Large intestine (tissue), 3 donors: ENCODE data around the gene WNT7A. TPM values are rescaled to one million over a fixed set of nuclear protein-coding genes. Genes with fewer than 3 reads are reported as not detected.
"Not testable (repeated sequence)": the region's sequence is repeated elsewhere in the genome, so short reads cannot be mapped to it uniquely, and the experiment has no call there.

Experiments used
- DNase-seq, 2 donors: peaks; one replicate each; pipeline versions ENCODE4 v3.0.0 to v3.0.0-alpha.2; 2013
- H3K27ac ChIP-seq: one replicate; pipeline ENCODE4 v1.5.1; 2013; ENCODE audit warnings: low read length
- H3K27me3 ChIP-seq: 2 replicates; pipeline ENCODE4 v1.6.1; 2013; ENCODE audit warnings: low read length; ENCODE audit not compliant: control insufficient read depth, insufficient read depth
- H3K36me3 ChIP-seq: 2 replicates; pipeline ENCODE4 v1.6.1; 2013; ENCODE audit warnings: low read length; ENCODE audit not compliant: control insufficient read depth, insufficient read depth
- H3K4me1 ChIP-seq: one replicate; pipeline ENCODE4 v1.6.1; 2013; ENCODE audit warnings: low read length; ENCODE audit not compliant: control insufficient read depth, insufficient read depth
- H3K4me3 ChIP-seq: one replicate; pipeline ENCODE4 v1.5.1; 2013; ENCODE audit warnings: low read length
- H3K9me3 ChIP-seq: one replicate; pipeline ENCODE4 v1.6.1; 2013; ENCODE audit warnings: mild to moderate bottlenecking, low read depth, low read length, moderate library complexity; ENCODE audit not compliant: control insufficient read depth
- WGBS: methylation state at CpG from one replicate; pipeline ENCODE4 v1.1.5; 2013; ENCODE audit warnings: low lambda C conversion rate; ENCODE audit not compliant: insufficient coverage; 5-methylcytosine and 5-hydroxymethylcytosine counted together
- polyA plus RNA-seq: library from polyadenylated mRNA; unstranded; fragments of 120-200 nt; gene quantifications from one replicate; pipeline ENCODE4 v1.2.1, GENCODE V29; 2013

WNT7A gene
- polyA plus RNA-seq, 1 donor: 0.01 TPM

DNA sequence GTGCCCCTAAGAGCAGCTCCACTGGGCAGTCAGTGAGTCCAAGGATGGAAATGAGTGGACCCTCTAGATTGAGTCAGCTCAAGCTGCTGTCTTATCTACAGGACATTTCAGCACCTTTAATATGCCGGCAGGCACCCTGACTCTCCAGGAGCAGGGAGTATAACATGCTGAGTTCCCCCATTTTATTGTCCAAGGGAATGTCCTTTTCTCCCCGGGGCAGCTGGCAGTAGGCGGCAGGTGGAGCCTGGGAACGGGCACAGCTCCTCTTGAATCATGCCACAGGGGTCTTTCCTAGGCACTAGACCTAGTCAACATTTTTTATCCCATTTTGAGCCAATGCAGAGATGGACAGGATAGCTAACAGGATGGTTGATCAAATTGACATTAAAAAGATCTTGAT is 14.8 kb downstream of the WNT7A start:
- Histone ChIP-seq H3K36me3 (no peaks in the 10 kb centered on the region), H3K9me3 (no peaks in the 10 kb centered on the region), H3K27me3 (peaks cover 35% of the 10 kb centered on the region), H3K27ac (no peak overlapping the region), H3K4me1 (no peaks in the 10 kb centered on the region), H3K4me3 (no peak overlapping the region)
- no peak for DNase-seq
- no CpG with 5 or more reads among the region's 4 CpGs for WGBS

GRCh38 chr3:13863965-13864595 is 15.8 kb downstream of the WNT7A start:
- WGBS: no CpG with 5 or more reads among the region's 10 CpGs
- Histone ChIP-seq H3K9me3 (no peaks in the 10 kb centered on the region), H3K4me3 (no peak overlapping the region), H3K36me3 (no peaks in the 10 kb centered on the region), H3K27me3 (peaks cover 37% of the 10 kb centered on the region), H3K27ac (no peak overlapping the region), H3K4me1 (no peaks in the 10 kb centered on the region)
- no peak for DNase-seq

- H3K27ac ChIP-seq: no peak overlapping the region
- H3K36me3 ChIP-seq: no peaks in the 10 kb centered on the region
- H3K9me3 ChIP-seq: no peaks in the 10 kb centered on the region
- H3K4me1 ChIP-seq: no peaks in the 10 kb centered on the region
- no peak for DNase-seq
- 29% methylated on average over 1 of the region's 6 CpGs for WGBS
- peaks cover 37% of the 10 kb centered on the region for H3K27me3 ChIP-seq
- H3K4me3 ChIP-seq: no peak overlapping the region
Measured at GRCh38 chr3:13863382-13863952, 16.4 kb downstream of the WNT7A start.

- H3K4me3 ChIP-seq: no peak overlapping the region
- no peak for DNase-seq
- WGBS: no CpG with 5 or more reads among the region's 6 CpGs
- no peak overlapping the region for H3K27ac ChIP-seq
- peaks cover 30% of the 10 kb centered on the region for H3K27me3 ChIP-seq
- no peaks in the 10 kb centered on the region for H3K36me3 ChIP-seq
- H3K4me1 ChIP-seq: no peaks in the 10 kb centered on the region
- no peaks in the 10 kb centered on the region for H3K9me3 ChIP-seq
Measured at GRCh38 chr3:13861461-13861860, 18.4 kb downstream of the WNT7A start.

DNA sequence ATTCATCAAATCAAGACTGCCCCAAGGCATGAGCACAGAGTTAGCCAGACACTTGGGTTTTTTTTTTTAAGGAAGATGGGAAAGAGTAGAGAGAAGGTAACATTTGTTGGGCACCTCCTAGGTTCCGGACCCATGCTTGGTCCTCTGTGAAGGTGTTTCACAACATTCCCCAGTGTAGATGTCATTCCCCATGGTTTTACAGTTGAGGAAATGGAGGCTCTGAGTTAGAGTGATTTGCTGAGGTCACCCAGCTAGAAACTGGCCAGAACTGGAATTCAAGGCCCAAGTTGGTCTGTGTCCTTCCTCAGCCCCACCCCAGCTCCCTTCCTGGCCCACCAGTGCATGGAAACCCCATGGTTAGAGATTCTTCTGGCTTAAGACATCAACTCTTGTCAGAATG is 19.9 kb downstream of the WNT7A start:
- H3K27me3 ChIP-seq: peaks cover 26% of the 10 kb centered on the region
- no peak for DNase-seq
- WGBS: no CpG with 5 or more reads among the region's 1 CpG

DNA sequence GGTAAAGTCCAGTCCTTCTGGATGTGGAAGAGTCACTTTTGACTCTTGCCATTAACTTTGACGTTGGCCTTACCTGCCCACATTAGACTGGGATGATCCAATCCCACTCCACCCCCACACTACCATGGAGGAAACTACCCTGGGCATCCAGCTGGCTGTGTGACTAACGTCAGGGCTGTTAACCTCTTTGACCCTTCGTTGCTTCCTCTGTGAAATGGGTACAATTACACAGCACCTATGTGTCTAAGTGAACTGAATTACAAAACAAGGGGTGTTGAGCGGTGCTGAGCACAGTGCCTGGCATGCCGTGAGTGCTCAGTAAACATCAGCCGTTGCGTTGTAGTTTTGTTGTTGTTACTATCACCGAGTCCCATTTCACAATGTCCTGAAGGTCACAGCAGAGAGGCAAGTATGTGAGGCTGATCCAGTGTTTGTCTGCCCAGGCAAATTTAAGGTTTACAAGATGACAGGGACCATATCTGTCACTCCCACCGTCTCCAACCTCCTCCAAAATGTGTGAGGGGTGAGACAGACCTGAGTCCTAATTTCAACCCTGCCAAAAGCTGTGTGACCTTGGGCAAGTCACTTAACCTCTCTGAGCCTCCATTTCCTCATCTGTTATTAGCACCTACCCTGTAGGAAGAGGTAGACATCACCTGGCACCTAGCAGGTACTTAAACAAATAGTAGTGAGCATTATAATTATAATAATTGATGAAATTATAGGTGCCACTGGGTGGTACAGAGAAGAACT is 20.9 kb downstream of the WNT7A start:
- H3K27ac ChIP-seq: no peak overlapping the region
- 60% methylated on average over 1 of the region's 9 CpGs for WGBS
- H3K27me3 ChIP-seq: peaks cover 22% of the 10 kb centered on the region
- DNase-seq: no peak
- no peaks in the 10 kb centered on the region for H3K4me1 ChIP-seq
- H3K36me3 ChIP-seq: no peaks in the 10 kb centered on the region
- H3K4me3 ChIP-seq: no peak overlapping the region
- no peaks in the 10 kb centered on the region for H3K9me3 ChIP-seq

More for the DNA sequence above, 19.9 kb downstream of the WNT7A start:
- Histone ChIP-seq H3K27ac (no peak overlapping the region), H3K4me3 (no peak overlapping the region), H3K4me1 (no peaks in the 10 kb centered on the region), H3K36me3 (no peaks in the 10 kb centered on the region), H3K9me3 (no peaks in the 10 kb centered on the region)

DNA sequence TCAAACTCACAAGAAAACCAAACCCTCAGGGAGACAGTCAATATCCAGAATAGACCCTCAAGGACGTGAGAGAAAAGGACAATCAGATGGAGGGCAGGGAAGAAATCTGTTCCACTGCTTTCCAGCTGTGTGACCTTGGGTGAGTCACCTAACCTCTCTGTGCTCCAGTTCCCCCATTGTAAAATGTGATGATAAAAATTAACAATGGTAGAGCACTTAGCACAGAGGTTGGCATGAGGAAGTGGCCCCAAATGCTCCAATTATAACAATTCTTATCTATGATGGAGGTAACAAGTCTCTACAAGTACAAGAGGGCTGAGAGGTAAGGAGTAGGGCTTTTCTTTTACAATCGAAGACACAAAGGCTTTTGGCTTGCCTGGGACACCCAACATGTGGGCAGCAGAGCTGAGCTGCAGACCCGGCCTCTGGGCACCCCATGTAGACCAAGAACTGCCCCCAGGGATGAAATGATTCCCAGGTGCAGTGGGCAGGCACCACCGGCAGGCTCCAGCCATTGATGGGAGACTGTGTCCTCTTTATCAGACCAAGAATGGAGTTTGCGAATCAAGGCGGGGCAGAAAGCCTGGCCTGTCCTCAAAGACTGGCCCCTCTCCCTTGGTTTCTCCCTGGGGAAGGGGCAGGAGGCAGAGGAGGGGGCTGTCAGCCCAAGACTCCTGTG is 22.0 kb downstream of the WNT7A start:
- Histone ChIP-seq H3K27me3 (peaks cover 18% of the 10 kb centered on the region), H3K36me3 (no peaks in the 10 kb centered on the region), H3K4me3 (no peak overlapping the region), H3K27ac (no peak overlapping the region), H3K4me1 (no peaks in the 10 kb centered on the region), H3K9me3 (no peaks in the 10 kb centered on the region)
- no peak for DNase-seq
- WGBS: no CpG with 5 or more reads among the region's 6 CpGs

- H3K9me3 ChIP-seq, DNase-seq, H3K36me3 ChIP-seq, H3K4me1 ChIP-seq, H3K27ac ChIP-seq, H3K4me3 ChIP-seq: not testable (repeated sequence)
- H3K27me3 ChIP-seq: peaks cover 18% of the 10 kb centered on the region
- WGBS: 83% methylated on average over 1 of the region's 1 CpG
Measured at GRCh38 chr3:13856628-13857027, 23.2 kb downstream of the WNT7A start.

DNA sequence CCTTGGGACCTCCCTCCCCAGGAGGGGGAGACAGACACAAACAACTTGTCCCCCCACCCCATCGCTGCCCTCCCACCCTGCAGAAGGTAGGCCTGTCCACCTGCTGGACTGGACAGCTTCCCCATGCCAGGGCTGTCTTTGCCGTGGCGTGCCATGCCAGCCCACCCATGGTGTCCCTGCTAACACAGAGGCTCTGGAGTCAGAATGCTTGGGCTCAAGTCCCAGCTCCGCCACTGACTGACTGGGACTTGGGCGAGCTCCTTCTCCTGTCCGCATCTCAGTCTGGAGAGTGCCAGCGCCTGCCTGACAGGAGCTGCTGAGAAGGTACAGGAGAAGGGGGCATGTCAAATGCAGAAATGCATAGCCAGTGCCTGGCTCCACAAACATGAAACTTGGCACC is 23.9 kb downstream of the WNT7A start:
- Histone ChIP-seq H3K9me3 (no peaks in the 10 kb centered on the region), H3K4me1 (no peaks in the 10 kb centered on the region), H3K27ac (no peak overlapping the region), H3K27me3 (peaks cover 17% of the 10 kb centered on the region), H3K36me3 (no peaks in the 10 kb centered on the region), H3K4me3 (no peak overlapping the region)
- DNase-seq: no peak
- WGBS: no CpG with 5 or more reads among the region's 7 CpGs

DNA sequence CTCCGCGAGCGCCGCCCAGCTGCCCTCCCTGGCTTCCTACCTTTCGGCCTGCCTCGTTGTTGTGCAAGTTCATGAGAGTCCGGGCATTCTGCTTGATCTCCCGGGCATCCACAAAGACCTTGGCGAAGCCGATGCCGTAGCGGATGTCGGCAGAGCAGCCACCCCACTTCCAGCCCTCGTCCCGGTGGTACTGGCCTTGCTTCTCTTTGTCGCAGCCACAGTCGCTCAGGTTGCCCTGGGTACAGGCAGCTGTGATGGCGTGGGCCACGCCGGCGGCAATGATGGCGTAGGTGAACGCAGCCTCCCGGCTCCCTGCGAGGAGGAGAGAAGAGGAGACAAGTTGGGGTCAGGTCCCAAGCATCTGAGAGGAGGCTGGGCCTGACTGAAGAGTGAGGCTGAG is 25.4 kb downstream of the WNT7A start:
- WGBS: no CpG with 5 or more reads among the region's 25 CpGs
- Histone ChIP-seq H3K27ac (no peak overlapping the region), H3K4me3 (no peak overlapping the region), H3K4me1 (no peaks in the 10 kb centered on the region), H3K9me3 (no peaks in the 10 kb centered on the region), H3K36me3 (no peaks in the 10 kb centered on the region), H3K27me3 (peaks cover 11% of the 10 kb centered on the region)
- DNase-seq: no peak
